Heart left ventricle (tissue), 16 donors: ENCODE measurements around the gene AKAP6. TPM values are rescaled to one million over a fixed set of nuclear protein-coding genes. Genes with fewer than 3 reads are reported as not detected.

ENCODE experiments used
- ATAC-seq, 4 donors: fragments of 200-7000 bp; cut with Tn5 transposase; one replicate each; pipeline ENCODE4 v1.9.1; 2020 to 2022; ENCODE audit warnings: moderate library complexity in 4 of 4, mild to moderate bottlenecking in 3 of 4, moderate number of reproducible peaks in 1 of 4
- DNase-seq, 5 donors: peaks; one replicate each; pipeline ENCODE4 v3.0.0-alpha.2; 2020
- H3K27ac ChIP-seq, 12 donors: fragments of 200-600 bp; sonication (generic) in 4 of 12; one replicate each; pipeline versions ENCODE4 v1.5.0 to v1.8.0; 2016 to 2022; ENCODE audit warnings: mild to moderate bottlenecking in 2 of 12
- H3K27me3 ChIP-seq, 9 donors: fragments of 200-600 bp; sonication (generic) in 2 of 9; one replicate each; pipeline versions ENCODE4 v1.5.1 to v1.8.0; 2016 to 2022; ENCODE audit warnings: mild to moderate bottlenecking in 3 of 9
- H3K36me3 ChIP-seq, 9 donors: fragments of 200-600 bp; sonication (generic) in 2 of 9; one replicate each; pipeline versions ENCODE4 v1.5.0 to v1.8.0; 2018 to 2022; ENCODE audit warnings: mild to moderate bottlenecking in 2 of 9
- H3K4me1 ChIP-seq, 12 donors: fragments of 200-600 bp; sonication (generic) in 4 of 12; one replicate each; pipeline versions ENCODE4 v1.5.0 to v1.8.0; 2016 to 2022; ENCODE audit warnings: mild to moderate bottlenecking in 3 of 12
- H3K4me3 ChIP-seq, 12 donors: fragments of 200-600 bp; sonication (generic) in 4 of 12; one replicate each; pipeline versions ENCODE4 v1.5.0 to v1.8.0; 2017 to 2022; ENCODE audit warnings: mild to moderate bottlenecking in 9 of 12, moderate library complexity in 4 of 12
- H3K9me3 ChIP-seq, 12 donors: fragments of 200-600 bp; sonication (generic) in 4 of 12; one replicate each; pipeline versions ENCODE4 v1.5.0 to v1.8.0; 2016 to 2022; ENCODE audit warnings: mild to moderate bottlenecking in 1 of 12
- CTCF ChIP-seq, 12 donors: fragments of 200-600 bp; sonication (generic) in 4 of 12; IDR thresholded peaks; one replicate each; pipeline versions ENCODE4 v1.5.0 to v1.8.0; 2018 to 2022; ENCODE audit warnings: antibody characterized with exemption in 12 of 12, mild to moderate bottlenecking in 5 of 12
- POLR2A ChIP-seq, 2 donors: fragments of 450-650 bp; IDR thresholded peaks; one replicate each; pipeline ENCODE4 v1.6.1; 2017; ENCODE audit warnings: antibody characterized with exemption in 2 of 2, mild to moderate bottlenecking in 2 of 2, moderate library complexity in 2 of 2
- WGBS, 4 donors: extraction: QIAGEN DNeasy Blood & Tissue Kit in 2 of 4; methylation state at CpG; one replicate each; pipeline versions ENCODE4 v1.1.5 to v1.1.7; 2013 to 2018; 5-methylcytosine and 5-hydroxymethylcytosine counted together
- intact Hi-C, 10 donors: fragments of 100-400 bp; cut with DNase I; formaldehyde crosslinking; loops; one replicate each; pipeline versions ENCODE4 v1.11.1 to v1.14.2; 2022
- polyA plus RNA-seq, 2 donors: library from polyadenylated mRNA; stranded (reverse); fragments of 200-250 nt; gene quantifications; one replicate each; pipeline ENCODE4 v1.2.3, GENCODE V29; 2013
- total RNA-seq, 9 donors: library from RNA; depleted of rRNA in 2 of 9; stranded (reverse); fragments of >200 nt in 2 of 9; fragmentation: NEBNext Ultra II Directional in 3 of 9; extraction: Animal tissue kit (Norgen Biotek cat#: 25700) in 3 of 9; gene quantifications; one replicate each; pipeline versions ENCODE4 v1.1.0 to v1.2.4, GENCODE V29; 2016 to 2023
- donor health status: ischemic (EF 13 %, LVEDD 7.1; RV severe dilation, severe dysfunction).
- donor health status: healthy with polysubstance abuse.
- donor health status: DM: no; HTN: yes; CAD: no.
- donor health status: DM: no; HTN: no; CAD: no.
- donor health status: ischemic (EF 25% LVEDD 6.9; RV normal size, moderate dysfunction).
- donor health status: ischemic (EF 25% LVEDD 5.7; RV mildly dilated, moderate dysfunction).
- donor health status: healthy.
- donor health status: DM: yes; HTN: yes; CAD: no.
- donor health status: ischemic (EF 35%, LVEDD 5.7; RV mildly dilated, moderate dysfunction).
- donor health status: nonischemic (EF 11% LVEDD 7.7; RV severe dilation, severe dysfunction).
- donor health status: DM: yes; HTN: yes; CAD: no.
- donor health status: PGD.
- donor health status: ischemic (EF 29% LVEDD 5.4; RV normal size, mild dysfunction).
- donor health status: nonischemic (EF 23%, LVEDD 6.1; RV moderate dilation, normal function).

The AKAP6 gene
- total and polyA plus RNA-seq, 11 donors, result 20.4 to 303 (median 206) TPM

- H3K27ac ChIP-seq, result peak overlapping the region in 8 of 12 donors; percentile 0 to 75 (median 30)
- H3K9me3 ChIP-seq, result no peaks in the 10 kb centered on the region
- H3K27me3 ChIP-seq, result no peaks in the 10 kb centered on the region
- no peak for DNase-seq
- no peaks in the 10 kb centered on the region for H3K36me3 ChIP-seq
- H3K4me1 ChIP-seq, result peaks cover 0 to 35% (median 7%) of the 10 kb centered on the region in 12 donors
- H3K4me3 ChIP-seq, result no peak overlapping the region
- WGBS, 4 donors, result 79 to 90% (median 86%) methylated on average over 3 of the region's 3 CpGs
- no peak for ATAC-seq
- no peak for TF ChIP-seq CTCF (IDR thresholded peaks at IDR 0.05)
- TF ChIP-seq POLR2A (IDR thresholded peaks at IDR 0.05), result no peak
- intact Hi-C loops, result loop anchor here in 1 of 10 donors (10.0 kb wide), 1 partner anchor 62 kb away; no protein-coding TSS in a partner anchor
Observed at GRCh38 chr14:32656601-32657000, 327.5 kb downstream of the AKAP6 start.

GRCh38 chr14:32657081-32657480, 328.0 kb downstream of the AKAP6 start:
- ATAC-seq (peak; percentile 43 to 89 (median 68)), DNase-seq (peak in 3 of 5 donors; percentile 15 to 32 (median 20))
- intact Hi-C loops, result loop anchor here in 1 of 10 donors (10.0 kb wide), 1 partner anchor 62 kb away; no protein-coding TSS in a partner anchor
- H3K9me3 ChIP-seq, result no peaks in the 10 kb centered on the region
- 42 to 63% (median 47%) methylated on average over 4 of the region's 4 CpGs for WGBS, 4 donors
- no peaks in the 10 kb centered on the region for H3K27me3 ChIP-seq
- H3K36me3 ChIP-seq, result no peaks in the 10 kb centered on the region
- H3K27ac ChIP-seq, result peak overlapping the region in 8 of 12 donors; percentile 0 to 75 (median 30)
- no peak for TF ChIP-seq CTCF (IDR thresholded peaks at IDR 0.05)
- no peak for TF ChIP-seq POLR2A (IDR thresholded peaks at IDR 0.05)
- H3K4me1 ChIP-seq, result peaks cover 0 to 37% (median 7%) of the 10 kb centered on the region in 12 donors
- no peak overlapping the region for H3K4me3 ChIP-seq

GRCh38 chr14:32661216-32661615, 332.1 kb downstream of the AKAP6 start:
- Histone ChIP-seq H3K4me3 (no peak overlapping the region), H3K27me3 (no peaks in the 10 kb centered on the region), H3K27ac (no peak overlapping the region), H3K9me3 (no peaks in the 10 kb centered on the region), H3K36me3 (no peaks in the 10 kb centered on the region), H3K4me1 (peaks cover 0 to 41% (median 7%) of the 10 kb centered on the region in 12 donors)
- TF ChIP-seq CTCF (IDR thresholded peaks at IDR 0.05), result no peak
- TF ChIP-seq POLR2A (IDR thresholded peaks at IDR 0.05), result no peak
- intact Hi-C loops, result no loop called here
- DNase-seq, result no peak
- 56 to 65% (median 59%) methylated on average over 6 of the region's 6 CpGs for WGBS, 4 donors
- peak in 3 of 4 donors; percentile 25 to 61 (median 58) for ATAC-seq

GRCh38 chr14:32662211-32662610, 333.1 kb downstream of the AKAP6 start:
- Histone ChIP-seq H3K27me3 (no peaks in the 10 kb centered on the region), H3K4me3 (no peak overlapping the region), H3K4me1 (peaks cover 0 to 40% (median 7%) of the 10 kb centered on the region in 12 donors), H3K27ac (no peak overlapping the region), H3K36me3 (no peaks in the 10 kb centered on the region), H3K9me3 (no peaks in the 10 kb centered on the region)
- no peak for ATAC-seq
- intact Hi-C loops, result no loop called here
- DNase-seq, result no peak
- no peak for TF ChIP-seq POLR2A (IDR thresholded peaks at IDR 0.05)
- WGBS, 4 donors, result 15 to 43% (median 31%) methylated on average over 1 of the region's 1 CpG

- TF ChIP-seq CTCF (IDR thresholded peaks at IDR 0.05) (no peak), POLR2A (IDR thresholded peaks at IDR 0.05) (no peak)
- no peaks in the 10 kb centered on the region for H3K36me3 ChIP-seq
- no peak overlapping the region for H3K4me3 ChIP-seq
- no peaks in the 10 kb centered on the region for H3K27me3 ChIP-seq
- no peak overlapping the region for H3K27ac ChIP-seq
- H3K9me3 ChIP-seq, result no peaks in the 10 kb centered on the region
- intact Hi-C loops, result no loop called here
- DNase-seq, result no peak
- ATAC-seq, result no peak
- H3K4me1 ChIP-seq, result peaks cover 0 to 13% (median under 1%) of the 10 kb centered on the region in 12 donors
Observed at GRCh38 chr14:32666308-32666707, 337.2 kb downstream of the AKAP6 start.
